KG1 (cell line): ENCODE results near the gene SPIC.

ENCODE experiments used
- DNase-seq: peaks from one replicate; lab custom pipeline; 2025; lab: John Stamatoyannopoulos, UW

Gene SPIC

DNA sequence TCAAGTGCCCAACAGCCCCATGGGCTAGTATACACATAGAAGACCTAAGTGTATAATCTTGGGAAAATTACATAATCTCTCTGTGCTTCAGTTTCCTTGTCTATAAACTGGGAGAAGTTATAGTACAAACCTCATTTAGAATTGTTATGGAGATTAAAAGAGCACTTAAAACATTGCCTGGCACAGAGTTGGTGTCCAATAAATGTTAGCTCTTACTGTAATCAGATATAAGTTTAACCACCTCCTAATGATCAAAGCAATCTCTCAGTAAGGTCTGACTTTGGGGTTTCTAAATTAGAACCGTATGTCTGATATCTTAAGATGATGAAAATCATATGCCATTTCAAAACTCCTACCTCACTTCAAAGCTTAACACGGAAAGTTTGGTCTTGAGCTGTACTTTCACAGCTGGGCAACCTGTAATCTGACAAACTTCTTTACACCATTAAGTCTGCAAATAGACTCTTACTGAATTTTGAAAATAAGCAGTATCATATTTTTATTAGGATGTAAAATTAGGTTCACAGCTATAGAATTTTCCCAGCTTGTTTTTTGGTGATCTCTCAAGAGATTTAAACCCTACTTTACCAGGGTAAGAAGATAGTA is 61.0 kb downstream of the SPIC start:
- DNase-seq: no peak
